ENCODE results near the gene RBM33. TPM values are rescaled to one million over a fixed set of nuclear protein-coding genes. Genes with fewer than 3 reads are reported as not detected.

RBM33 gene
- total and polyA plus RNA-seq, 4 experiments from 2014 or later, result 17.2 to 167 (median 113) TPM

DNA sequence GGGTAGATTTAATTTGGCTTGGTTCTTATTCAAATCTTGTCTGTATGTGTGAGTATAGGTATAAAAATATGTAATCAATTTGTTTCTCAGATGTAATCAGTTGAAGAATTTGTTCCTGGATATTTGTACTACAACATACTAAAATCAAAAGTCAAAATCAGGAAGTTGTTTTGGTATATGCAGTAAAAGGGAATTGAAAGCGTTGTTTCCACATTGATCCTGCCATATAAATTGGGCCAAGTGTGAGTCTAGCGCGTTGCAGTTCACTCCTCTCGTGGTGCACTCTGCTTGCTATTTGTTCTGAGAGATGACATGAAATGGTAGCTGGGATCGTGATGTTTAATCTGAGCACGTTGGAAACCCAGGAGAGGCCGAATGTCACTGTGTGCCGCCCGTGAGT is 111.9 kb downstream of the RBM33 start:
- no peak for DNase-seq
- peaks cover 27 to 61% of the 10 kb centered on the region in 2 donors for H3K36me3 Mint-ChIP-seq
- CTCF ChIA-PET (ENCODE audit: partially characterized antibody), result no interaction called here
- POLR2A ChIA-PET (ENCODE audit: partially characterized antibody), result no interaction called here
- peaks cover 3% of the 10 kb centered on the region for H3K36me3 ChIP-seq (ENCODE audit: insufficient read depth, low read length)
- intact Hi-C loops (cut with micrococcal nuclease), result no loop called here
- H3K4me1 Mint-ChIP-seq, result peaks cover 48 to 67% (median 55%) of the 10 kb centered on the region in 4 donors
- no peaks in the 10 kb centered on the region for H3K27me3 Mint-ChIP-seq
- H3K27me3 ChIP-seq (ENCODE audit: insufficient read depth, low read length), result no peaks in the 10 kb centered on the region
- H3K4me1 ChIP-seq (ENCODE audit: insufficient read depth, low read length), result peaks cover 33% of the 10 kb centered on the region
- peak overlapping the region in 3 of 7 donors; percentile 12 to 53 (median 29) for H3K27ac Mint-ChIP-seq
- no peak overlapping the region for H3K4me3 Mint-ChIP-seq
- no peaks in the 10 kb centered on the region for H3K9me3 ChIP-seq (ENCODE audit: control insufficient read depth in 1 of 2, low read length in 2 of 2)
- no peak overlapping the region for H3K27ac ChIP-seq (ENCODE audit: low read depth, low read length)
- no peak overlapping the region for H3K4me3 ChIP-seq (ENCODE audit: low read length in 2 of 2)
- H3K9me3 Mint-ChIP-seq, result no peaks in the 10 kb centered on the region

DNA sequence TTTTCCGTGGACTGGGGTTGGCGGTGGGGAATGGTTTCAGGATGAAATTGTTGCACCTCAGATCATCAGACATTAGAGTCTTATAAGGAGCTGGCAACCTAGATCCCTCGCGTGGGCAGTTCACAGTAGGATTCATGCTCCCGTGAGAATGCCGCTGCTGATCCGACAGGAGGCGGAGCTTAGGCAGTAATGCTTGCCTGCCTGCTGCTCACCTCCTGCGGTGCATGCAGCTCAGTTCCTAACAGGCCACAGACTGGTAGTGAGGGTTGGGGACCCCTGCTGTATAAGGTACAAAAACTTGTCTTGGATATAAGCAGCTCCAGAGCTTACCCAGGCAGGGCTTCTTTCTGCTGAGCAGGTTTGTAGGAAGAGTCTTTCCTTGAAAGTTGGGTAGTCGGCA is 113.9 kb downstream of the RBM33 start:
- CTCF ChIA-PET (ENCODE audit: partially characterized antibody), result interaction anchor here (1.7 kb wide), 2 partner anchors 9 to 160 kb away, joined by 6 to 9 read pairs; no protein-coding TSS in a partner anchor
- Mint-ChIP-seq H3K4me1 (peaks cover 41 to 67% (median 52%) of the 10 kb centered on the region in 4 donors), H3K27ac (no peak overlapping the region), H3K27me3 (no peaks in the 10 kb centered on the region), H3K9me3 (no peaks in the 10 kb centered on the region), H3K36me3 (peaks cover 27 to 55% of the 10 kb centered on the region in 2 donors), H3K4me3 (no peak overlapping the region)
- H3K4me3 ChIP-seq (ENCODE audit: low read length in 2 of 2), result no peak overlapping the region
- intact Hi-C loops (cut with micrococcal nuclease), result no loop called here
- POLR2A ChIA-PET (ENCODE audit: partially characterized antibody), result no interaction called here
- DNase-seq, result no peak
- H3K27me3 ChIP-seq (ENCODE audit: insufficient read depth, low read length), result no peaks in the 10 kb centered on the region
- no peaks in the 10 kb centered on the region for H3K9me3 ChIP-seq (ENCODE audit: control insufficient read depth in 1 of 2, low read length in 2 of 2)
- peaks cover 28% of the 10 kb centered on the region for H3K4me1 ChIP-seq (ENCODE audit: insufficient read depth, low read length)
- no peaks in the 10 kb centered on the region for H3K36me3 ChIP-seq (ENCODE audit: insufficient read depth, low read length)
- H3K27ac ChIP-seq (ENCODE audit: low read depth, low read length), result no peak overlapping the region

DNA sequence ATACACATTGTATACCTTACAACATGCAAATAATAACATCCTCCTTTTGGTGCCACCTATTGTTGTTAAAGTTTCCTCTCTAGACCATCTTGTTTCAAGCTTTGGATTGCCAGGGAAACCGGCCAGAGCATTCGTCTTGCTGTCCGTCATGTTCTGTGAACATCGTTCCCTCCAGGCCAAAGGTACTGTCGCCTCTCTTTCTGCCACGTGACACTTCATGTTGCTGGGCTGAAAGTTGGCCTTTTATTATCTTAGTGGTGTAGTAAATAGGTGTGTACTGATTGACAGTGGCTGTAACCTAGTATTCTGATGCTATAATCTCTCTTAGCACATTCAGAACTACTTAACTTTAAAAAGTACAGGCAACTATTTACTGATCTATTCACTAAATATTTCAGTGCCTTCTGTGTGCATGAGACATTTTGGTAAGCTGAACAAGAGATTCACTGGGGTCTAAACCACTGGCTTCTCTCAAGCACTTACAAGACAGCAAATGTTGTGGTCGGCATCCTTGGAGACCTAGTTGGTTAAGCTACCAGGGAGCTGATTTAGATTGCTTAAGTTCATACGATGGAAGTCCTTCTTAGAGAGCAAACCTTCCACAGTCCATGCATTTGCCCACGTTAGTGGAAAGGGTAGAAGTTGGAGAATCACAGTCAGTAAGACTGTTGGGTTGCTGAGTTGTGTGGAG is 115.4 kb downstream of the RBM33 start:
- peaks cover 30% of the 10 kb centered on the region for H3K4me1 ChIP-seq (ENCODE audit: insufficient read depth, low read length)
- POLR2A ChIA-PET (ENCODE audit: partially characterized antibody), result no interaction called here
- Mint-ChIP-seq H3K4me3 (peak overlapping the region in 2 of 8 donors; percentile 7 to 36), H3K9me3 (no peaks in the 10 kb centered on the region), H3K27me3 (no peaks in the 10 kb centered on the region), H3K36me3 (peaks cover 19 to 59% of the 10 kb centered on the region in 2 donors), H3K4me1 (peaks cover 45 to 67% (median 53%) of the 10 kb centered on the region in 4 donors), H3K27ac (peak overlapping the region in 3 of 7 donors; percentile 29 to 88 (median 63))
- no peak overlapping the region for H3K27ac ChIP-seq (ENCODE audit: low read depth, low read length)
- DNase-seq, result no peak
- no peaks in the 10 kb centered on the region for H3K27me3 ChIP-seq (ENCODE audit: insufficient read depth, low read length)
- H3K4me3 ChIP-seq (ENCODE audit: low read length in 2 of 2), result no peak overlapping the region
- CTCF ChIA-PET (ENCODE audit: partially characterized antibody), result no interaction called here
- intact Hi-C loops (cut with micrococcal nuclease), result no loop called here
- no peaks in the 10 kb centered on the region for H3K36me3 ChIP-seq (ENCODE audit: insufficient read depth, low read length)
- no peaks in the 10 kb centered on the region for H3K9me3 ChIP-seq (ENCODE audit: control insufficient read depth in 1 of 2, low read length in 2 of 2)

DNA sequence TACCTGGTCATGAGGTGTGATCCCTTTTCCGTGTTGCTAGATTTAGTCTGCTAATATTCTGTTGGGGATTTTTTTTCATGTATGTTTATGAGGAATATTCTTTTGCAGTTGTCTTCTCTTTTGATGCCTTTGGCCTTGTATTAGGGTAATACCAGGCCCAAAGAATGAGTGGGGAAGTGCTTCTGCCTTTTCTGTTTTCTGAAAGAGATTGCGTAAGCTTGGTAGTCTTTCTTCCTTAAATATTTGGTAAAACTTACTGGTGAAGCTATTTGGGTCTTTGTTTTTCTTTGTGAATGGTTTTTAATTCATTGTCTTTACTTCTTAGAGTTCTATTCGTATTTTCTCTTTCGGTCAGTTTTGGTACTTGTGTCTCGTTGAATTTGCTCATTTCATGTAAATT is 116.7 kb downstream of the RBM33 start:
- POLR2A ChIA-PET (ENCODE audit: partially characterized antibody), result no interaction called here
- peaks cover 38 to 62% (median 51%) of the 10 kb centered on the region in 4 donors for H3K4me1 Mint-ChIP-seq
- Histone ChIP-seq H3K4me1 (ENCODE audit: insufficient read depth, low read length) (peaks cover 36% of the 10 kb centered on the region), H3K9me3 (ENCODE audit: control insufficient read depth in 1 of 2, low read length in 2 of 2) (no peaks in the 10 kb centered on the region), H3K4me3 (ENCODE audit: low read length in 2 of 2) (no peak overlapping the region), H3K36me3 (ENCODE audit: insufficient read depth, low read length) (peaks cover 13% of the 10 kb centered on the region), H3K27me3 (ENCODE audit: insufficient read depth, low read length) (no peaks in the 10 kb centered on the region), H3K27ac (ENCODE audit: low read depth, low read length) (no peak overlapping the region)
- intact Hi-C loops (cut with micrococcal nuclease), result no loop called here
- DNase-seq, result no peak
- CTCF ChIA-PET (ENCODE audit: partially characterized antibody), result interaction anchor here (4.2 kb wide), 1 partner anchor 163 kb away, joined by 28 read pairs; no protein-coding TSS in a partner anchor
- H3K4me3 Mint-ChIP-seq, result no peak overlapping the region
- H3K27me3 Mint-ChIP-seq, result no peaks in the 10 kb centered on the region
- H3K36me3 Mint-ChIP-seq, result peaks cover 18 to 61% of the 10 kb centered on the region in 2 donors
- H3K9me3 Mint-ChIP-seq, result no peaks in the 10 kb centered on the region
- H3K27ac Mint-ChIP-seq, result peak overlapping the region in 4 of 7 donors; percentile 51 to 71 (median 56)

DNA sequence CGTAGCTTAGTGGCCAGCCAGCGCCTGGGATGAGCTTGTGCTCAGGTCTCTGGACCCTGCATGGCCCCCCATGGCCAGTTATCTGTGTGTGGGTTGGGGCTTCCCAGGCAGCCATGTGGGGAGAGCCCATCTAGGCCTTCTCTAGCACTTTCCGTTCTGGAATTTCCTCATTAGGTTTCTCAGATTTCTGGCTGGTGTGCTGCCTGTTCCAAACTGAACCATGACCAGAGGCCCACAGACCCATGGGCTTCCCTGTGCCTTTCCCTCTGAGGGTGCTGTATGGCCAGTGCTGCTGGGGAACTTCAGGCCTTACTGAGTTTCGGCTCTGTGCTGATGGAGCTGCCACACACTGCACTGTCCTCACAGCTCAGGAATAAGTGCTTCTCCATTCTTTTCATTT is 117.6 kb downstream of the RBM33 start:
- Histone ChIP-seq H3K4me1 (ENCODE audit: insufficient read depth, low read length) (peaks cover 36% of the 10 kb centered on the region), H3K9me3 (ENCODE audit: control insufficient read depth in 1 of 2, low read length in 2 of 2) (no peaks in the 10 kb centered on the region), H3K27ac (ENCODE audit: low read depth, low read length) (no peak overlapping the region), H3K27me3 (ENCODE audit: insufficient read depth, low read length) (no peaks in the 10 kb centered on the region), H3K4me3 (ENCODE audit: low read length in 2 of 2) (no peak overlapping the region), H3K36me3 (ENCODE audit: insufficient read depth, low read length) (peaks cover 19% of the 10 kb centered on the region)
- Mint-ChIP-seq H3K27ac (peak overlapping the region in 5 of 7 donors; percentile 21 to 69 (median 59)), H3K4me1 (peaks cover 34 to 60% (median 47%) of the 10 kb centered on the region in 4 donors), H3K4me3 (peak overlapping the region in 1 of 8 donors; percentile 48), H3K27me3 (no peaks in the 10 kb centered on the region), H3K36me3 (peaks cover 10 to 58% of the 10 kb centered on the region in 2 donors), H3K9me3 (no peaks in the 10 kb centered on the region)
- ChIA-PET POLR2A (ENCODE audit: partially characterized antibody) (interaction anchor here (1.1 kb wide), 1 partner anchor 118 kb away, joined by 3 read pairs; the partner anchor contains the start of gene RBM33), CTCF (ENCODE audit: partially characterized antibody) (interaction anchor here (1.2 to 4.2 kb wide), 2 partner anchors 164 to 835 kb away, joined by 3 to 28 read pairs; no protein-coding TSS in a partner anchor)
- intact Hi-C loops (cut with micrococcal nuclease), result no loop called here
- no peak for DNase-seq

DNA sequence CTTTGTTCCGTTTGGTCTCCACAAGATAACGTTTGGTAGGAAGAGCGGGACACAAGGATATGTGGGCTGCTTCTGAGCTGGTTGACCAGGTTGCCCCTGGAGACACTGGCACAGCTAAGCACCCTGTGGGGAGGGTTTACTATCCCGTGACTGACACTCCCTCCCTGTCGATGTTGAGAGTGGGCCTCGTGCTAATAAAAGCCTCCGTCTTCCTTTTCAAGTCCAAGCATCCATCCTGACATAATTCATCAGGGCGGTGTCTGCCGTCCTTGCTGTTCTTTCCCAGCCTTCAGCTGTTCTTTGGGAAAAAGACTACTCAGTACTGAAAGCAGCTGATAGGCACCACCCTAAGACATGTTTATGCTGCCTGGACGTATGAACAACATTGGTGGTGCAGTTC is 118.2 kb downstream of the RBM33 start:
- Mint-ChIP-seq H3K27ac (peak overlapping the region; percentile 68 to 93 (median 87)), H3K27me3 (no peaks in the 10 kb centered on the region), H3K9me3 (no peaks in the 10 kb centered on the region), H3K4me1 (peaks cover 33 to 60% (median 46%) of the 10 kb centered on the region in 4 donors), H3K4me3 (peak overlapping the region in 6 of 8 donors; percentile 30 to 91 (median 80)), H3K36me3 (peaks cover 12 to 60% of the 10 kb centered on the region in 2 donors)
- ChIA-PET CTCF (ENCODE audit: partially characterized antibody) (interaction anchor here (1.2 to 4.2 kb wide), 2 partner anchors 164 to 835 kb away, joined by 3 to 28 read pairs; no protein-coding TSS in a partner anchor), POLR2A (ENCODE audit: partially characterized antibody) (interaction anchor here (1.1 kb wide), 1 partner anchor 118 kb away, joined by 3 read pairs; the partner anchor contains the start of gene RBM33)
- Histone ChIP-seq H3K27me3 (ENCODE audit: insufficient read depth, low read length) (no peaks in the 10 kb centered on the region), H3K4me3 (ENCODE audit: low read length in 2 of 2) (no peak overlapping the region), H3K27ac (ENCODE audit: low read depth, low read length) (no peak overlapping the region), H3K36me3 (ENCODE audit: insufficient read depth, low read length) (peaks cover 23% of the 10 kb centered on the region), H3K9me3 (ENCODE audit: control insufficient read depth in 1 of 2, low read length in 2 of 2) (no peaks in the 10 kb centered on the region), H3K4me1 (ENCODE audit: insufficient read depth, low read length) (peaks cover 36% of the 10 kb centered on the region)
- intact Hi-C loops (cut with micrococcal nuclease), result no loop called here
- no peak for DNase-seq

DNA sequence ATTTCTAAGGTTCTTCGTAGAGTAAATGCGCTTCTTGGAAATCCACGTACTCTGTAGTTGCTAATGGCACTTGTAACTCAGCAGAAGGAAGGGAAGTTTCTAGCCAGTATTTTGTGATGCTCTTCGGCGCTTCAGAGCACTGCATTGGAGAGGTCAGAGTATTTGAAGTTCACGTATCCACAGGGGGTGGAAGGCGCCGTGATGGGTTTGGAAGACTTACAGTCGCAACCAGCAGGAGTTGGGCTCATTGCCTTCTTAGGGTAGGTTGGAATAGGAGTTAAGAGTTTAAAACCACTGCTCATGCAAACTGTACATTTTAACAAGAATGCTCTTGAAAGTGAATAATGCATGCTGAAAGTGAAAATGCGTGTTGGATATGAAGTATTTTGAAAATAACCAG is 118.7 kb downstream of the RBM33 start:
- Histone ChIP-seq H3K4me1 (ENCODE audit: insufficient read depth, low read length) (peaks cover 36% of the 10 kb centered on the region), H3K27ac (ENCODE audit: low read depth, low read length) (no peak overlapping the region), H3K27me3 (ENCODE audit: insufficient read depth, low read length) (no peaks in the 10 kb centered on the region), H3K36me3 (ENCODE audit: insufficient read depth, low read length) (peaks cover 23% of the 10 kb centered on the region), H3K9me3 (ENCODE audit: control insufficient read depth in 1 of 2, low read length in 2 of 2) (no peaks in the 10 kb centered on the region), H3K4me3 (ENCODE audit: low read length in 2 of 2) (no peak overlapping the region)
- intact Hi-C loops (cut with micrococcal nuclease), result no loop called here
- no peak for DNase-seq
- ChIA-PET CTCF (ENCODE audit: partially characterized antibody) (interaction anchor here (1.2 to 4.2 kb wide), 2 partner anchors 165 to 836 kb away, joined by 3 to 28 read pairs; no protein-coding TSS in a partner anchor), POLR2A (ENCODE audit: partially characterized antibody) (interaction anchor here (1.1 kb wide), 1 partner anchor 119 kb away, joined by 3 read pairs; the partner anchor contains the start of gene RBM33)
- Mint-ChIP-seq H3K4me3 (peak overlapping the region in 7 of 8 donors; percentile 30 to 91 (median 78)), H3K27ac (peak overlapping the region; percentile 68 to 96 (median 88)), H3K9me3 (no peaks in the 10 kb centered on the region), H3K36me3 (peaks cover 14 to 62% of the 10 kb centered on the region in 2 donors), H3K27me3 (no peaks in the 10 kb centered on the region), H3K4me1 (peaks cover 33 to 62% (median 46%) of the 10 kb centered on the region in 4 donors)
